Esophagus muscularis mucosa (tissue), 4 donors: ENCODE data around the gene PPM1B. TPM values are rescaled to one million over a fixed set of nuclear protein-coding genes. Genes with fewer than 3 reads are reported as not detected.

Experiments used
- DNase-seq: peaks from one replicate; pipeline ENCODE4 v3.0.0-alpha.2; 2017; ENCODE audit errors: extremely low spot score
- H3K27ac ChIP-seq, 4 donors: fragments of 200-600 bp; sonication (generic); replicated peaks in 1 of 4; 1 replicate in 3 of 4; 2 replicates in 1 of 4; pipeline ENCODE4 v1.5.1; 2016 to 2019; ENCODE audit warnings: mild to moderate bottlenecking in 1 of 4
- H3K27me3 ChIP-seq, 4 donors: fragments of 200-600 bp; sonication (generic); one replicate each; pipeline versions ENCODE4 v1.5.1 to v1.6.0; 2016 to 2019
- H3K36me3 ChIP-seq, 4 donors: fragments of 200-600 bp; sonication (generic); one replicate each; pipeline ENCODE4 v1.5.1; 2016 to 2019
- H3K4me1 ChIP-seq, 4 donors: fragments of 200-600 bp; sonication (generic); one replicate each; pipeline ENCODE4 v1.5.1; 2016 to 2019
- H3K4me3 ChIP-seq, 4 donors: fragments of 200-600 bp; sonication (generic); 1 replicate in 2 of 4; 2 replicates in 2 of 4; pipeline ENCODE4 v1.5.1; 2016 to 2019; ENCODE audit warnings: mild to moderate bottlenecking in 4 of 4, moderate library complexity in 1 of 4
- H3K9me3 ChIP-seq, 4 donors: fragments of 200-600 bp; sonication (generic); 1 replicate in 3 of 4; 2 replicates in 1 of 4; pipeline ENCODE4 v1.5.1; 2016 to 2019
- EP300 ChIP-seq: sonication (generic); formaldehyde crosslinking; IDR thresholded peaks from one replicate; pipeline ENCODE4 v1.6.1; 2017; ENCODE audit warnings: antibody characterized with exemption
- POLR2A ChIP-seq: fragments of 450-650 bp; IDR thresholded peaks from one replicate; pipeline ENCODE4 v1.6.1; 2017; ENCODE audit warnings: antibody characterized with exemption, moderate library complexity, mild to moderate bottlenecking, low read depth
- POLR2AphosphoS5 ChIP-seq, 2 donors: sonication (generic); formaldehyde crosslinking; IDR thresholded peaks; one replicate each; pipeline ENCODE4 v1.6.1; 2017; ENCODE audit warnings: antibody characterized with exemption in 2 of 2
- WGBS: methylation state at CpG from one replicate; pipeline ENCODE4 v1.1.5; 2018; 5-methylcytosine and 5-hydroxymethylcytosine counted together
- intact Hi-C: fragments of 100-400 bp; cut with DNase I; formaldehyde crosslinking; loops from one replicate; pipeline ENCODE4 v1.15.1; 2023
- total RNA-seq, 4 donors: library from RNA; depleted of rRNA; stranded (reverse); fragments of >200 nt; gene quantifications; one replicate each; pipeline versions ENCODE4 v1.1.0 to v1.2.1, GENCODE V29; 2016
- TF ChIP-seq, protein P1 (sequence below), 3 experiments: fragments of 200-600 bp in 2 of 3; fragments of 450-650 bp in 1 of 3; sonication (generic) in 2 of 3; IDR thresholded peaks; one replicate each; pipeline ENCODE4 v1.5.1; 2017 to 2019; ENCODE audit warnings: antibody characterized with exemption in 3 of 3, mild to moderate bottlenecking in 2 of 3, moderate library complexity in 1 of 3

PPM1B gene
- total RNA-seq, 4 donors from 2014 or later, result 61.4 to 92.7 (median 75.8) TPM

GRCh38 chr2:44226753-44227152 is 58.1 kb downstream of the PPM1B start:
- H3K4me1 ChIP-seq, result no peaks in the 10 kb centered on the region
- no peak for DNase-seq
- TF ChIP-seq EP300 (no peak), POLR2A (no peak)
- TF ChIP-seq, protein P1, sequence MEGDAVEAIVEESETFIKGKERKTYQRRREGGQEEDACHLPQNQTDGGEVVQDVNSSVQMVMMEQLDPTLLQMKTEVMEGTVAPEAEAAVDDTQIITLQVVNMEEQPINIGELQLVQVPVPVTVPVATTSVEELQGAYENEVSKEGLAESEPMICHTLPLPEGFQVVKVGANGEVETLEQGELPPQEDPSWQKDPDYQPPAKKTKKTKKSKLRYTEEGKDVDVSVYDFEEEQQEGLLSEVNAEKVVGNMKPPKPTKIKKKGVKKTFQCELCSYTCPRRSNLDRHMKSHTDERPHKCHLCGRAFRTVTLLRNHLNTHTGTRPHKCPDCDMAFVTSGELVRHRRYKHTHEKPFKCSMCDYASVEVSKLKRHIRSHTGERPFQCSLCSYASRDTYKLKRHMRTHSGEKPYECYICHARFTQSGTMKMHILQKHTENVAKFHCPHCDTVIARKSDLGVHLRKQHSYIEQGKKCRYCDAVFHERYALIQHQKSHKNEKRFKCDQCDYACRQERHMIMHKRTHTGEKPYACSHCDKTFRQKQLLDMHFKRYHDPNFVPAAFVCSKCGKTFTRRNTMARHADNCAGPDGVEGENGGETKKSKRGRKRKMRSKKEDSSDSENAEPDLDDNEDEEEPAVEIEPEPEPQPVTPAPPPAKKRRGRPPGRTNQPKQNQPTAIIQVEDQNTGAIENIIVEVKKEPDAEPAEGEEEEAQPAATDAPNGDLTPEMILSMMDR (IDR thresholded peaks at IDR 0.05), result no peak
- peaks cover 0 to 34% (median 9%) of the 10 kb centered on the region in 4 donors for H3K36me3 ChIP-seq
- H3K27ac ChIP-seq, result no peak overlapping the region
- WGBS, result 98% methylated on average over 2 of the region's 2 CpGs
- intact Hi-C loops, result no loop called here
- H3K4me3 ChIP-seq, result no peak overlapping the region
- H3K27me3 ChIP-seq, result no peaks in the 10 kb centered on the region
- no peaks in the 10 kb centered on the region for H3K9me3 ChIP-seq

GRCh38 chr2:44230378-44230777 is 61.7 kb downstream of the PPM1B start:
- no peak for DNase-seq
- peaks cover 0 to 25% (median 7%) of the 10 kb centered on the region in 4 donors for H3K36me3 ChIP-seq
- 89% methylated on average over 3 of the region's 3 CpGs for WGBS
- TF ChIP-seq EP300 (no peak), POLR2A (no peak), POLR2AphosphoS5 (IDR thresholded peaks at IDR 0.05) (no peak)
- TF ChIP-seq, protein P1 (IDR thresholded peaks at IDR 0.05), result no peak
- H3K27ac ChIP-seq, result no peak overlapping the region
- peaks cover 0 to 9% (median 6%) of the 10 kb centered on the region in 4 donors for H3K4me1 ChIP-seq
- no peaks in the 10 kb centered on the region for H3K27me3 ChIP-seq
- intact Hi-C loops, result no loop called here
- H3K4me3 ChIP-seq, result no peak overlapping the region
- H3K9me3 ChIP-seq, result no peaks in the 10 kb centered on the region

- TF ChIP-seq, protein P1 (IDR thresholded peaks at IDR 0.05), result no peak
- TF ChIP-seq EP300, result no peak
- no peak for TF ChIP-seq POLR2AphosphoS5 (IDR thresholded peaks at IDR 0.05)
- no peak for TF ChIP-seq POLR2A
- H3K27me3 ChIP-seq, result no peaks in the 10 kb centered on the region
- WGBS, result 51% methylated on average over 2 of the region's 2 CpGs
- H3K9me3 ChIP-seq, result no peaks in the 10 kb centered on the region
- H3K27ac ChIP-seq, result no peak overlapping the region
- intact Hi-C loops, result no loop called here
- DNase-seq, result no peak
- no peak overlapping the region for H3K4me3 ChIP-seq
- H3K4me1 ChIP-seq, result peaks cover 0 to 9% (median 6%) of the 10 kb centered on the region in 4 donors
- peaks cover 0 to 12% (median 7%) of the 10 kb centered on the region in 4 donors for H3K36me3 ChIP-seq
Measured at GRCh38 chr2:44233450-44234128, 64.9 kb downstream of the PPM1B start.

- no peak for DNase-seq
- no peak overlapping the region for H3K4me3 ChIP-seq
- TF ChIP-seq EP300 (no peak), POLR2AphosphoS5 (IDR thresholded peaks at IDR 0.05) (no peak), POLR2A (no peak)
- TF ChIP-seq, protein P1 (IDR thresholded peaks at IDR 0.05), result no peak
Measured at GRCh38 chr2:44237221-44237620, 68.5 kb downstream of the PPM1B start.

More at GRCh38 chr2:44237221-44237620, 68.5 kb downstream of the PPM1B start:
- peaks cover 0 to 9% (median 6%) of the 10 kb centered on the region in 4 donors for H3K4me1 ChIP-seq
- no peak overlapping the region for H3K27ac ChIP-seq
- intact Hi-C loops, result no loop called here
- H3K36me3 ChIP-seq, result peaks cover 0 to 7% (median 3%) of the 10 kb centered on the region in 4 donors
- 78% methylated on average over 2 of the region's 2 CpGs for WGBS
- no peaks in the 10 kb centered on the region for H3K9me3 ChIP-seq
- H3K27me3 ChIP-seq, result no peaks in the 10 kb centered on the region
